Neural cell (in vitro differentiated cells): ENCODE data around the gene VOPP1. TPM values are rescaled to one million over a fixed set of nuclear protein-coding genes. Genes with fewer than 3 reads are reported as not detected.

Experiments
- H2AFZ ChIP-seq: fragments of 200-600, 300-800 bp; sonication (generic), shearing (Covaris generic); 2 replicates; pipeline ENCODE4 v1.6.0; 2014; ENCODE audit warnings: low read depth, mild to moderate bottlenecking, antibody characterized with exemption, low read length, moderate library complexity
- H3F3A ChIP-seq: fragments of 200-600 bp; shearing (Covaris generic); 2 replicates; pipeline ENCODE4 v1.6.1; 2016; ENCODE audit warnings: mild to moderate bottlenecking, moderate library complexity, mixed read lengths, antibody characterized with exemption, low read length; ENCODE audit not compliant: insufficient read depth, poor library complexity, severe bottlenecking
- H3K27ac ChIP-seq: fragments of 200-600, 300-800 bp; sonication (generic), shearing (Covaris generic); 2 replicates; pipeline ENCODE4 v1.5.1; 2014; ENCODE audit warnings: mild to moderate bottlenecking, low read length, moderate library complexity
- H3K27me3 ChIP-seq: fragments of 300-800, 200-600 bp; sonication (generic), shearing (Covaris generic); 2 replicates; pipeline ENCODE4 v1.6.0; 2014; ENCODE audit warnings: mild to moderate bottlenecking, low read depth, low read length, moderate library complexity; ENCODE audit not compliant: insufficient read depth
- H3K36me3 ChIP-seq: fragments of 300-800, 200-600 bp; sonication (generic), shearing (Covaris generic); 2 replicates; pipeline ENCODE4 v1.5.1; 2014; ENCODE audit warnings: mild to moderate bottlenecking, antibody characterized with exemption, low read length, moderate library complexity; ENCODE audit not compliant: insufficient read depth
- H3K4me2 ChIP-seq: fragments of 300-800, 200-600 bp; sonication (generic), shearing (Covaris generic); 2 replicates; pipeline ENCODE4 v1.6.0; 2014; ENCODE audit warnings: mild to moderate bottlenecking, low read length
- H3K4me3 ChIP-seq: fragments of 300-800, 200-600 bp; sonication (generic), shearing (Covaris generic); 2 replicates; pipeline ENCODE4 v1.5.1; 2014; ENCODE audit warnings: mild to moderate bottlenecking, low read length, moderate library complexity
- H3K79me2 ChIP-seq: fragments of 200-600 bp; shearing (Covaris generic); replicated peaks from 2 replicates; pipeline ENCODE4 v1.6.0; 2014; ENCODE audit warnings: mild to moderate bottlenecking, low read length, moderate library complexity; ENCODE audit not compliant: insufficient read depth
- H3K9ac ChIP-seq: fragments of 300-800, 200-600 bp; sonication (generic), shearing (Covaris generic); 2 replicates; pipeline ENCODE4 v1.6.1; 2016; ENCODE audit warnings: mild to moderate bottlenecking, low read length, mixed read lengths
- H3K9me2 ChIP-seq: fragments of 200-600 bp; shearing (Covaris generic); 2 replicates; pipeline ENCODE4 v1.6.1; 2016; ENCODE audit warnings: mild to moderate bottlenecking, low read length, mixed read lengths; ENCODE audit not compliant: insufficient read depth
- H3K9me3 ChIP-seq: fragments of 200-600, 300-800 bp; sonication (generic), shearing (Covaris generic); 2 replicates; pipeline ENCODE4 v1.6.1; 2016; ENCODE audit warnings: mild to moderate bottlenecking, mixed run types, low read length, moderate library complexity, mixed read lengths
- H4K20me1 ChIP-seq: fragments of 200-600 bp; shearing (Covaris generic); 2 replicates; pipeline ENCODE4 v1.6.1; 2016; ENCODE audit warnings: mild to moderate bottlenecking, mixed run types; ENCODE audit not compliant: insufficient read depth
- CTCF ChIP-seq: fragments of 450-650 bp; IDR thresholded peaks from 2 replicates; pipeline ENCODE4 v1.5.1; 2014; ENCODE audit warnings: antibody characterized with exemption, mild to moderate bottlenecking, moderate library complexity; ENCODE audit not compliant: poor library complexity, severe bottlenecking
- EP300 ChIP-seq: fragments of 450-650 bp; conservative IDR thresholded peaks from 2 replicates; pipeline ENCODE4 v1.6.1; 2014; ENCODE audit warnings: antibody characterized with exemption, mild to moderate bottlenecking, moderate library complexity; ENCODE audit not compliant: poor library complexity, severe bottlenecking
- MXI1 ChIP-seq: fragments of 450-650 bp; conservative IDR thresholded peaks from 2 replicates; pipeline ENCODE4 v1.6.1; 2014; ENCODE audit warnings: antibody characterized with exemption, mild to moderate bottlenecking; ENCODE audit not compliant: poor library complexity, severe bottlenecking
- POLR2AphosphoS5 ChIP-seq: IDR thresholded peaks from 2 replicates; pipeline ENCODE4 v1.6.1; 2012
- RAD21 ChIP-seq: fragments of 450-650 bp; conservative IDR thresholded peaks from 2 replicates; pipeline ENCODE4 v1.6.1; 2014; ENCODE audit warnings: antibody characterized with exemption, mild to moderate bottlenecking, moderate library complexity
- REST ChIP-seq: IDR thresholded peaks from 2 replicates; pipeline ENCODE4 v1.6.1; 2012; ENCODE audit warnings: borderline replicate concordance
- SMC3 ChIP-seq: fragments of 450-650 bp; conservative IDR thresholded peaks from 2 replicates; pipeline ENCODE4 v1.6.1; 2014; ENCODE audit warnings: antibody characterized with exemption, mild to moderate bottlenecking, moderate library complexity; ENCODE audit not compliant: poor library complexity
- TAF1 ChIP-seq: IDR thresholded peaks from 2 replicates; pipeline ENCODE4 v1.6.1; 2012; ENCODE audit warnings: low read depth
- polyA plus RNA-seq: library from polyadenylated mRNA; depleted of rRNA; stranded (reverse); fragments of >200 nt; gene quantifications from 2 replicates; pipeline ENCODE4 v1.2.3, GENCODE V29; 2014

Gene VOPP1
- polyA plus RNA-seq, 1 donor from 2014 or later = 85.8 TPM

- Histone ChIP-seq H3K9me2 (no peaks in the 10 kb centered on the region), H3K4me2 (peak overlapping the region; percentile 84), H3K27me3 (no peaks in the 10 kb centered on the region), H3K79me2 (peaks cover 40% of the 10 kb centered on the region), H3K9ac (peak overlapping the region; percentile 70), H3K9me3 (no peaks in the 10 kb centered on the region), H3F3A (no peaks in the 10 kb centered on the region), H3K4me3 (peak overlapping the region; percentile 95), H2AFZ (peak overlapping the region; percentile 62), H3K36me3 (no peaks in the 10 kb centered on the region), H4K20me1 (no peaks in the 10 kb centered on the region), H3K27ac (peak overlapping the region; percentile 50)
- TF ChIP-seq MXI1 (peak; percentile 85), CTCF (peak; percentile 40), POLR2AphosphoS5 (peak; percentile 10), RAD21 (peak; percentile 24), SMC3 (no peak), REST (no peak)
Observed at GRCh38 chr7:55571511-55572377, 558 bp downstream of the VOPP1 start.

- no peaks in the 10 kb centered on the region for H3K9me2 ChIP-seq
- H3K27ac ChIP-seq = no peak overlapping the region
- H3K9ac ChIP-seq = peak overlapping the region; percentile 70
- no peaks in the 10 kb centered on the region for H3K9me3 ChIP-seq
- H3K79me2 ChIP-seq = peaks cover 46% of the 10 kb centered on the region
- H3K36me3 ChIP-seq = no peaks in the 10 kb centered on the region
- H3F3A ChIP-seq = no peaks in the 10 kb centered on the region
- H2AFZ ChIP-seq = no peak overlapping the region
- peak overlapping the region; percentile 95 for H3K4me3 ChIP-seq
- peak overlapping the region; percentile 84 for H3K4me2 ChIP-seq
- H3K27me3 ChIP-seq = no peaks in the 10 kb centered on the region
- H4K20me1 ChIP-seq = no peaks in the 10 kb centered on the region
- TF ChIP-seq CTCF (no peak), TAF1 (no peak), SMC3 (no peak), REST (no peak), POLR2AphosphoS5 (no peak), RAD21 (no peak), EP300 (no peak)
Observed at GRCh38 chr7:55570939-55571338, 1.4 kb downstream of the VOPP1 start.
